Measurements from ENCODE around the gene TMEM126B.

DNA sequence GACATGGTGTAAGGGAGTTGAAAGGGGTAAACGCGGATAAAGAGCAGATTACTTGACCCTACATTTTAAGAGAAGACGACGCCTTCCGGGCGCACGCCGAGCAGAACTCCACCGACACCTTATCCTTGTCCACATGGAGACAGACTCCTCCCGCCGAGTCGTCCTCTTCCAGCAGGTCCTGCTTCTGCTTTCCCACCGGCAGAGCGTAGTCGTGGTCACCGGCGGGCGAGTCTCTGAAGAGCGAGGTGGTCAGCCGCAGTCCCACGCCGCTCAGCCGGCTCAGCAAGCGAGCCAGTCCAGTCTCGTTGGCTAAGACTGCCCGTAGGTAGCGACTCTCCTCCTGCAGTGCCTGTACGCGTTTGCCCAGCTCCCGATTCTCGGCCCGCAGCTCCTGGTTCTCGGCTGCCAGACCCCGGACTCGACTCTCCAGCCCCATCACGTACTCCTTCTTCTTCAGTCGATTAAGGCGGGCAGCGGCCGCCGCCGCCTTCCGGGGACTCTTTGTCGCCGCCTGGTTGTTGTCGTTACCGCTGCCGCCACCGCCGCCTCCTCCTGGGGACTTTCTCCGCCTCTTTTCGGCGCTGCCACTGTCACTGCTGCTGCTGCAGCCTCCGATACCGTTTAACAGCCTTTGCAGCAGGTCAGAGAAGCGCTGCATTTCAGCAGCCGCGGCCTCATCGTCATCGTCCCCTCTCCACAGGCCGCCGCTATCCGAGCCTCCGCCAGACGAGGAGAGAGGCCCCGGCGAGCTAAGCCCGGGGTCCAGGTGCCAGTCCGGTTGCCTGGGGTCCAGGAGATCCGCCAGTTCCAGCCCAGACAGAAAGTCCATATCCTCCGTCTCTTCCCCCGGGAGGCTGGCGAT lies 35.6 kb downstream of the TMEM126B start:
- TF ChIP-seq, protein P1, sequence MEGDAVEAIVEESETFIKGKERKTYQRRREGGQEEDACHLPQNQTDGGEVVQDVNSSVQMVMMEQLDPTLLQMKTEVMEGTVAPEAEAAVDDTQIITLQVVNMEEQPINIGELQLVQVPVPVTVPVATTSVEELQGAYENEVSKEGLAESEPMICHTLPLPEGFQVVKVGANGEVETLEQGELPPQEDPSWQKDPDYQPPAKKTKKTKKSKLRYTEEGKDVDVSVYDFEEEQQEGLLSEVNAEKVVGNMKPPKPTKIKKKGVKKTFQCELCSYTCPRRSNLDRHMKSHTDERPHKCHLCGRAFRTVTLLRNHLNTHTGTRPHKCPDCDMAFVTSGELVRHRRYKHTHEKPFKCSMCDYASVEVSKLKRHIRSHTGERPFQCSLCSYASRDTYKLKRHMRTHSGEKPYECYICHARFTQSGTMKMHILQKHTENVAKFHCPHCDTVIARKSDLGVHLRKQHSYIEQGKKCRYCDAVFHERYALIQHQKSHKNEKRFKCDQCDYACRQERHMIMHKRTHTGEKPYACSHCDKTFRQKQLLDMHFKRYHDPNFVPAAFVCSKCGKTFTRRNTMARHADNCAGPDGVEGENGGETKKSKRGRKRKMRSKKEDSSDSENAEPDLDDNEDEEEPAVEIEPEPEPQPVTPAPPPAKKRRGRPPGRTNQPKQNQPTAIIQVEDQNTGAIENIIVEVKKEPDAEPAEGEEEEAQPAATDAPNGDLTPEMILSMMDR (conservative IDR thresholded peaks at IDR 0.05; ENCODE audit: low read length): peak; percentile 55
- TF ChIP-seq EZH2phosphoT487 (IDR thresholded peaks at IDR 0.05; ENCODE audit: borderline replicate concordance): no peak
